Keratinocyte (primary cell): Measurements from ENCODE around the gene RARRES1.

Experiments
- EZH2 ChIP-seq: IDR thresholded peaks from one replicate; pipeline ENCODE4 v1.6.1; 2012; ENCODE audit warnings: inconsistent platforms, mild to moderate bottlenecking, low read length, moderate library complexity
- TF ChIP-seq, protein P1 (sequence below), 3 experiments: IDR thresholded peaks in 1 of 3; conservative IDR thresholded peaks in 1 of 3; optimal IDR thresholded peaks in 1 of 3; 2 replicates in 2 of 3; 3 replicates in 1 of 3; pipeline versions ENCODE3 to v1.5.1; 2011; ENCODE audit warnings: low read length in 3 of 3, mild to moderate bottlenecking in 3 of 3, moderate library complexity in 2 of 3, control low read depth in 1 of 3, inconsistent platforms in 1 of 3; ENCODE audit not compliant: insufficient read depth in 2 of 3; ENCODE audit errors: extremely low read depth in 1 of 3

GRCh38 chr3:158702815-158703481 is 29.3 kb downstream of the RARRES1 start:
- TF ChIP-seq, protein P1, sequence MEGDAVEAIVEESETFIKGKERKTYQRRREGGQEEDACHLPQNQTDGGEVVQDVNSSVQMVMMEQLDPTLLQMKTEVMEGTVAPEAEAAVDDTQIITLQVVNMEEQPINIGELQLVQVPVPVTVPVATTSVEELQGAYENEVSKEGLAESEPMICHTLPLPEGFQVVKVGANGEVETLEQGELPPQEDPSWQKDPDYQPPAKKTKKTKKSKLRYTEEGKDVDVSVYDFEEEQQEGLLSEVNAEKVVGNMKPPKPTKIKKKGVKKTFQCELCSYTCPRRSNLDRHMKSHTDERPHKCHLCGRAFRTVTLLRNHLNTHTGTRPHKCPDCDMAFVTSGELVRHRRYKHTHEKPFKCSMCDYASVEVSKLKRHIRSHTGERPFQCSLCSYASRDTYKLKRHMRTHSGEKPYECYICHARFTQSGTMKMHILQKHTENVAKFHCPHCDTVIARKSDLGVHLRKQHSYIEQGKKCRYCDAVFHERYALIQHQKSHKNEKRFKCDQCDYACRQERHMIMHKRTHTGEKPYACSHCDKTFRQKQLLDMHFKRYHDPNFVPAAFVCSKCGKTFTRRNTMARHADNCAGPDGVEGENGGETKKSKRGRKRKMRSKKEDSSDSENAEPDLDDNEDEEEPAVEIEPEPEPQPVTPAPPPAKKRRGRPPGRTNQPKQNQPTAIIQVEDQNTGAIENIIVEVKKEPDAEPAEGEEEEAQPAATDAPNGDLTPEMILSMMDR (optimal IDR thresholded peaks at IDR 0.05 in 1 of 3, IDR thresholded peaks at IDR 0.05 in 1 of 3, conservative IDR thresholded peaks at IDR 0.05 in 1 of 3; ENCODE audit: extremely low read depth in 1 of 3, insufficient read depth in 2 of 3, low read length in 3 of 3) = no peak
- no peak for TF ChIP-seq EZH2
